ENCODE measurements around the gene CELF1.
A peak's percentile ranks its signal among the peaks of the same experiment; 100 is the strongest.

DNA sequence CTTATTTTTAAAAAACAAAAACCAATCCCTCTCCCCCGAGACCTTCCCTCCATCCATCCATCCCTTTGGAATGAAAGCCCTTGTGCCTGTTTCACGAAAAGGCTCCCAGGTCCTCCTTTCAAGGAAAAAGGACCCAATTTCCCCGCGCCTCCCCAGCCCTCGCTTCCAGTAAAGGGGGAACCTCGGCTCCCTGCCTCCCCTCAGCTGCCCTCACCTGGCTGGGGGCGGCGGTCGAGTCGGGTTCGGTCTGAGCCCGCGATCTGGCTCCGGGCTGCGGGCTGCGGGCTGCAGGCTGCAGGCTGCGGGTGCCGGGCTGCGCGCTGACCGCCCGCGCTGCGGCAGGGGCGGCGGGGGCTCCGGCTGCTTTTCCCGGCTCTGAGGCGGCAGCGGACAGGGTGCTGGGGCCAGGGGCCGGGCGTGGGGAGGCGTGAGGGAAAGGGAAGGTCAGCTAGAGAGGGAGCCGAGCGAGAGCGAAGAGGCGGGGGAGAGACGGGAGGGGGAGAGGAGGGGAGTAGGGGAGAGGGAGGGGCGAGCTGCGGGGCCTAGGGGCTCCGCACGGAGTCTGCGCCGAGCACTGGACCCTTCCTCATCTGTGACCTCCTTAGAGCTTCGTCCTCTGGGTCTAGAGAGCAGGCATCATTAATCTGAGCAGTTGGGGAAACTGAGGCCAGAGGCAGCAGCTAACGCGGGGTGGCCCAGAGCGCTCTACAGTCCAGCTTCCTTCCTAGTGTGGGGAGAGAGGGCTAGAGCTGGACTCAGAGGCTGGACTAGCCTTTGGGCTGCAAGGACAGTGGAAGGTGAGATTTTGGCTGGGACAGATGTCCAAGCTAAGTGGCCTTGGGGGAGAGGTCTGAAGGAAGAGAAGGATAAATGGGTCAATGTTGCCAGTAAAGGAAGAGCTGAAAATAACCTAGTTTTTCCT lies 41.3 kb upstream of the CELF1 start, which contains the start of gene C1QTNF4:
- TF ChIP-seq, protein P1, sequence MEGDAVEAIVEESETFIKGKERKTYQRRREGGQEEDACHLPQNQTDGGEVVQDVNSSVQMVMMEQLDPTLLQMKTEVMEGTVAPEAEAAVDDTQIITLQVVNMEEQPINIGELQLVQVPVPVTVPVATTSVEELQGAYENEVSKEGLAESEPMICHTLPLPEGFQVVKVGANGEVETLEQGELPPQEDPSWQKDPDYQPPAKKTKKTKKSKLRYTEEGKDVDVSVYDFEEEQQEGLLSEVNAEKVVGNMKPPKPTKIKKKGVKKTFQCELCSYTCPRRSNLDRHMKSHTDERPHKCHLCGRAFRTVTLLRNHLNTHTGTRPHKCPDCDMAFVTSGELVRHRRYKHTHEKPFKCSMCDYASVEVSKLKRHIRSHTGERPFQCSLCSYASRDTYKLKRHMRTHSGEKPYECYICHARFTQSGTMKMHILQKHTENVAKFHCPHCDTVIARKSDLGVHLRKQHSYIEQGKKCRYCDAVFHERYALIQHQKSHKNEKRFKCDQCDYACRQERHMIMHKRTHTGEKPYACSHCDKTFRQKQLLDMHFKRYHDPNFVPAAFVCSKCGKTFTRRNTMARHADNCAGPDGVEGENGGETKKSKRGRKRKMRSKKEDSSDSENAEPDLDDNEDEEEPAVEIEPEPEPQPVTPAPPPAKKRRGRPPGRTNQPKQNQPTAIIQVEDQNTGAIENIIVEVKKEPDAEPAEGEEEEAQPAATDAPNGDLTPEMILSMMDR (IDR thresholded peaks at IDR 0.05; ENCODE audit: poor library complexity): no peak
- TF ChIP-seq EZH2 (IDR thresholded peaks at IDR 0.05; ENCODE audit: borderline replicate concordance): peak; percentile 84
- no peak for TF ChIP-seq EZH2phosphoT487 (IDR thresholded peaks at IDR 0.05; ENCODE audit: low read depth, severe bottlenecking, unreplicated experiment)

Measured in hepatocyte (in vitro differentiated cells).